Keratinocyte (primary cell): ENCODE measurements around the gene RNU5D-1. TPM values are rescaled to one million over a fixed set of nuclear protein-coding genes. Genes with fewer than 3 reads are reported as not detected.

Experiments
- DNase-seq: peaks from one replicate; pipeline ENCODE4 v3.0.0-alpha.2; 2011; ENCODE audit warnings: low read depth, missing footprints, low spot score
- FAIRE-seq: peaks from 2 replicates; lab custom pipeline; 2011; peaks lifted over from hg19 to GRCh38; lab: Jason Lieb, UNC
- H2AFZ ChIP-seq: 2 replicates; pipeline ENCODE4 v1.6.0; 2012; ENCODE audit warnings: low read length, control low read depth, inconsistent platforms; ENCODE audit not compliant: control insufficient read depth
- H3K27ac ChIP-seq: 2 replicates; pipeline ENCODE4 v1.5.1; 2011; ENCODE audit warnings: low read length; ENCODE audit not compliant: control insufficient read depth, insufficient read depth
- H3K27me3 ChIP-seq: 3 replicates; pipeline ENCODE4 v1.6.0; 2011; ENCODE audit warnings: low read length; ENCODE audit not compliant: control insufficient read depth, insufficient read depth; ENCODE audit errors: extremely low read depth
- H3K36me3 ChIP-seq, 2 experiments: 2 replicates in 1 of 2; 3 replicates in 1 of 2; pipeline ENCODE4 v1.5.1; 2011; ENCODE audit warnings: low read length in 2 of 2, mild to moderate bottlenecking in 1 of 2; ENCODE audit not compliant: control insufficient read depth in 2 of 2, insufficient read depth in 2 of 2; ENCODE audit errors: extremely low read depth in 1 of 2
- H3K4me1 ChIP-seq: 3 replicates; pipeline ENCODE4 v1.5.1; 2011; ENCODE audit warnings: low read length; ENCODE audit not compliant: control insufficient read depth, insufficient read depth; ENCODE audit errors: extremely low read depth
- H3K4me2 ChIP-seq: 3 replicates; pipeline ENCODE4 v1.6.0; 2011; ENCODE audit warnings: low read depth, low read length; ENCODE audit not compliant: control insufficient read depth, insufficient read depth; ENCODE audit errors: extremely low read depth
- H3K4me3 ChIP-seq, 3 experiments: fragments of 200-600 bp in 1 of 3; sonication (generic) in 1 of 3; 2 replicates in 2 of 3; 3 replicates in 1 of 3; pipeline ENCODE4 v1.5.1; 2011 to 2016; ENCODE audit warnings: low read length in 3 of 3, mild to moderate bottlenecking in 3 of 3, control low read depth in 2 of 3, inconsistent platforms in 1 of 3, low read depth in 1 of 3, mixed read lengths in 1 of 3, mixed run types in 1 of 3, moderate library complexity in 1 of 3; ENCODE audit not compliant: control insufficient read depth in 2 of 3, insufficient read depth in 2 of 3; ENCODE audit errors: extremely low read depth in 1 of 3
- H3K79me2 ChIP-seq: 2 replicates; pipeline ENCODE4 v1.6.0; 2012; ENCODE audit warnings: low read length; ENCODE audit not compliant: control insufficient read depth, insufficient read depth
- H3K9ac ChIP-seq: 3 replicates; pipeline ENCODE4 v1.6.0; 2011; ENCODE audit warnings: low read length; ENCODE audit not compliant: control insufficient read depth, insufficient read depth; ENCODE audit errors: extremely low read depth
- H3K9me1 ChIP-seq: 3 replicates; pipeline ENCODE4 v1.6.0; 2011; ENCODE audit warnings: low read length; ENCODE audit not compliant: control insufficient read depth, insufficient read depth; ENCODE audit errors: extremely low read depth
- H3K9me3 ChIP-seq: 2 replicates; pipeline ENCODE4 v1.5.1; 2012; ENCODE audit warnings: low read depth, low read length; ENCODE audit not compliant: control insufficient read depth
- H4K20me1 ChIP-seq: 3 replicates; pipeline ENCODE4 v1.6.0; 2011; ENCODE audit warnings: low read length; ENCODE audit not compliant: control insufficient read depth, insufficient read depth; ENCODE audit errors: extremely low read depth
- CTCF ChIP-seq, 3 experiments: IDR thresholded peaks in 1 of 3; conservative IDR thresholded peaks in 1 of 3; optimal IDR thresholded peaks in 1 of 3; 2 replicates in 2 of 3; 3 replicates in 1 of 3; pipeline versions ENCODE3 to v1.5.1; 2011; ENCODE audit warnings: low read length in 3 of 3, mild to moderate bottlenecking in 3 of 3, moderate library complexity in 2 of 3, control low read depth in 1 of 3, inconsistent platforms in 1 of 3; ENCODE audit not compliant: insufficient read depth in 2 of 3; ENCODE audit errors: extremely low read depth in 1 of 3
- EZH2 ChIP-seq: IDR thresholded peaks from one replicate; pipeline ENCODE4 v1.6.1; 2012; ENCODE audit warnings: inconsistent platforms, mild to moderate bottlenecking, low read length, moderate library complexity
- dilution Hi-C: fragments of 300-500 bp; cut with MboI; formaldehyde crosslinking; loops from one replicate; pipeline ENCODE4 v1.7.0; 2020; ENCODE audit warnings: low sequenced_read_pairs; ENCODE audit not compliant: extremely low pct_ligation_motif_present
- polyA plus RNA-seq, 5 experiments: library from polyadenylated mRNA; depleted of rRNA in 3 of 5; stranded (reverse) in 3 of 5; stranded (forward) in 1 of 5; unstranded in 1 of 5; fragments of >200 nt; gene quantifications; 1 replicate in 1 of 5; 2 replicates in 3 of 5; 3 replicates in 1 of 5; pipeline versions ENCODE4 v1.2.1 to v1.2.3, GENCODE V29; 2011 to 2012; ENCODE audit warnings: missing spikeins in 2 of 5, low read depth in 1 of 5, low replicate concordance in 1 of 5

The RNU5D-1 gene
- polyA plus RNA-seq, 1 donor (not counting 4 experiments of a cell fraction or from before 2014, with no cell fraction given): not detected

- H3K9me3 ChIP-seq: no peaks in the 10 kb centered on the region
- TF ChIP-seq CTCF (optimal IDR thresholded peaks at IDR 0.05 in 1 of 3, IDR thresholded peaks at IDR 0.05 in 1 of 3, conservative IDR thresholded peaks at IDR 0.05 in 1 of 3; ENCODE audit: extremely low read depth in 1 of 3, insufficient read depth in 2 of 3, low read length in 3 of 3) (no peak), EZH2 (no peak)
- H3K9ac ChIP-seq: no peak overlapping the region
- no peak overlapping the region for H2AFZ ChIP-seq
- H3K4me1 ChIP-seq: no peaks in the 10 kb centered on the region
- peaks cover 4 to 49% of the 10 kb centered on the region in 2 experiments for H3K36me3 ChIP-seq
- no peaks in the 10 kb centered on the region for H3K27me3 ChIP-seq
- H3K9me1 ChIP-seq: no peaks in the 10 kb centered on the region
- dilution Hi-C loops: no loop called here
- no peaks in the 10 kb centered on the region for H4K20me1 ChIP-seq
- H3K79me2 ChIP-seq: no peaks in the 10 kb centered on the region
- H3K4me3 ChIP-seq: no peak overlapping the region
- FAIRE-seq (no peak), DNase-seq (no peak)
- no peak overlapping the region for H3K4me2 ChIP-seq
- H3K27ac ChIP-seq: no peak overlapping the region
Observed at GRCh38 chr1:44757420-44757819, 26.4 kb upstream of the RNU5D-1 start.

- H3K9me3 ChIP-seq: no peaks in the 10 kb centered on the region
- peaks cover 2 to 38% of the 10 kb centered on the region in 2 experiments for H3K36me3 ChIP-seq
- H3K4me2 ChIP-seq: no peak overlapping the region
- TF ChIP-seq EZH2: no peak
- peak in 1 of 3 experiments; percentile 7 for TF ChIP-seq CTCF (optimal IDR thresholded peaks at IDR 0.05 in 1 of 3, IDR thresholded peaks at IDR 0.05 in 1 of 3, conservative IDR thresholded peaks at IDR 0.05 in 1 of 3; ENCODE audit: extremely low read depth in 1 of 3, insufficient read depth in 2 of 3, low read length in 3 of 3)
- H2AFZ ChIP-seq: no peak overlapping the region
- dilution Hi-C loops: no loop called here
- no peak overlapping the region for H3K9ac ChIP-seq
- DNase-seq: no peak
- FAIRE-seq: no peak
- H3K4me3 ChIP-seq: no peak overlapping the region
- H4K20me1 ChIP-seq: no peaks in the 10 kb centered on the region
- no peaks in the 10 kb centered on the region for H3K4me1 ChIP-seq
- H3K9me1 ChIP-seq: no peaks in the 10 kb centered on the region
- H3K27me3 ChIP-seq: no peaks in the 10 kb centered on the region
- H3K27ac ChIP-seq: no peak overlapping the region
- peaks cover 9% of the 10 kb centered on the region for H3K79me2 ChIP-seq
Observed at GRCh38 chr1:44747878-44748277, 16.9 kb upstream of the RNU5D-1 start.
